Endothelial cell of umbilical vein (primary cell): ENCODE data around the gene SLIT1. TPM values are rescaled to one million over a fixed set of nuclear protein-coding genes. Genes with fewer than 3 reads are reported as not detected.

Experiments used
- BruUV-seq: library from RNA; stranded (reverse); fragments of 400-500 nt; replicated peaks from 2 replicates; lab custom pipeline; 2021; lab: Mats Ljungman, UMichigan
- CTCF ChIA-PET: fragments of 300-600, 350-600 bp; sonication (Branson Sonifier 250); formaldehyde crosslinking; loops from one replicate; lab custom pipeline; 2021; ENCODE audit warnings: antibody characterized with exemption, inconsistent platforms; lab: Charles Lee
- POLR2A ChIA-PET: fragments of 300-600, 350-600 bp; sonication (Branson Sonifier 250); formaldehyde crosslinking; loops from one replicate; lab custom pipeline; 2021; ENCODE audit warnings: antibody characterized with exemption, inconsistent platforms; lab: Charles Lee
- DNase-seq: peaks from one replicate; pipeline ENCODE4 v3.0.0-alpha.2; 2011; ENCODE audit warnings: low read depth, low spot score
- FAIRE-seq: peaks from 2 replicates; lab custom pipeline; 2011; peaks lifted over from hg19 to GRCh38; lab: Jason Lieb, UNC
- H2AFZ ChIP-seq: 2 replicates; pipeline ENCODE4 v1.6.0; 2012; ENCODE audit warnings: low read depth, low read length, control low read depth, inconsistent platforms
- H3K27ac ChIP-seq: 2 replicates; pipeline ENCODE4 v1.5.1; 2011; ENCODE audit warnings: low read depth, mild to moderate bottlenecking, control low read depth, low read length, moderate library complexity; ENCODE audit not compliant: insufficient read depth
- H3K27me3 ChIP-seq, 2 experiments: 2 replicates each; pipeline versions ENCODE4 v1.6.0 to v1.6.1; 2011; ENCODE audit warnings: low read length in 2 of 2, mixed read lengths in 1 of 2; ENCODE audit not compliant: control insufficient read depth in 2 of 2, insufficient read depth in 2 of 2
- H3K36me3 ChIP-seq, 2 experiments: 2 replicates in 1 of 2; 3 replicates in 1 of 2; pipeline ENCODE4 v1.5.1; 2011; ENCODE audit warnings: low read length in 2 of 2, mild to moderate bottlenecking in 1 of 2, moderate library complexity in 1 of 2; ENCODE audit not compliant: control insufficient read depth in 2 of 2, insufficient read depth in 2 of 2; ENCODE audit errors: extremely low read depth in 1 of 2
- H3K4me1 ChIP-seq: 3 replicates; pipeline ENCODE4 v1.5.1; 2011; ENCODE audit warnings: mild to moderate bottlenecking, low read length; ENCODE audit not compliant: control insufficient read depth, insufficient read depth; ENCODE audit errors: extremely low read depth
- H3K4me2 ChIP-seq: 2 replicates; pipeline ENCODE4 v1.6.1; 2011; ENCODE audit warnings: low read length, control low read depth, mixed read lengths; ENCODE audit not compliant: insufficient read depth
- H3K4me3 ChIP-seq, 3 experiments: fragments of 200-600 bp in 1 of 3; sonication (generic), shearing (Covaris generic) in 1 of 3; replicated peaks in 1 of 3; 2 replicates each; pipeline ENCODE4 v1.5.1; 2011 to 2016; ENCODE audit warnings: control low read depth in 3 of 3, low read length in 3 of 3, mild to moderate bottlenecking in 2 of 3, inconsistent platforms in 1 of 3, low read depth in 1 of 3, moderate library complexity in 1 of 3; ENCODE audit not compliant: insufficient read depth in 1 of 3
- H3K79me2 ChIP-seq: 2 replicates; pipeline ENCODE4 v1.6.0; 2012; ENCODE audit warnings: low read length, inconsistent platforms; ENCODE audit not compliant: control insufficient read depth, insufficient read depth
- H3K9ac ChIP-seq: replicated peaks from 2 replicates; pipeline ENCODE3; 2011; ENCODE audit warnings: low read length, control low read depth; ENCODE audit not compliant: insufficient read depth; ENCODE audit errors: extremely low read depth
- H3K9me1 ChIP-seq: replicated peaks from 3 replicates; pipeline ENCODE4 v1.6.0; 2011; ENCODE audit warnings: mild to moderate bottlenecking, low read length; ENCODE audit not compliant: control insufficient read depth, insufficient read depth; ENCODE audit errors: extremely low read depth
- H3K9me3 ChIP-seq: replicated peaks from 2 replicates; pipeline ENCODE4 v1.5.1; 2012; ENCODE audit warnings: low read length, inconsistent platforms; ENCODE audit not compliant: control insufficient read depth, insufficient read depth
- H4K20me1 ChIP-seq: replicated peaks from 2 replicates; pipeline ENCODE3; 2011; ENCODE audit warnings: mild to moderate bottlenecking, low read length; ENCODE audit not compliant: control insufficient read depth, insufficient read depth; ENCODE audit errors: extremely low read depth
- EZH2 ChIP-seq: IDR thresholded peaks from 2 replicates; pipeline ENCODE4 v1.6.1; 2012; ENCODE audit warnings: borderline replicate concordance, low read depth, mild to moderate bottlenecking, moderate library complexity, low read length, inconsistent platforms; ENCODE audit not compliant: severe bottlenecking
- FOS ChIP-seq: IDR thresholded peaks from 2 replicates; pipeline ENCODE4 v1.6.1; 2011; ENCODE audit warnings: mild to moderate bottlenecking, low read length, moderate library complexity, borderline replicate concordance; ENCODE audit not compliant: insufficient read depth
- GATA2 ChIP-seq: IDR thresholded peaks from 2 replicates; pipeline ENCODE4 v1.7.0; 2011; ENCODE audit warnings: low read depth, mild to moderate bottlenecking, moderate library complexity, mixed read lengths, low read length; ENCODE audit not compliant: insufficient read length, insufficient read depth
- JUN ChIP-seq: IDR thresholded peaks from 2 replicates; pipeline ENCODE4 v1.6.1; 2011; ENCODE audit warnings: borderline replicate concordance, low read depth; ENCODE audit not compliant: insufficient read length, insufficient read depth
- MYC ChIP-seq: IDR thresholded peaks from one replicate; pipeline ENCODE4 v1.6.1; 2011; ENCODE audit warnings: mild to moderate bottlenecking, low read depth, low read length
- POLR2A ChIP-seq: IDR thresholded peaks from 2 replicates; pipeline ENCODE4 v1.6.1; 2012; ENCODE audit warnings: low read depth, mild to moderate bottlenecking, control low read depth, low read length
- POLR2AphosphoS5 ChIP-seq: IDR thresholded peaks from 2 replicates; pipeline ENCODE4 v1.6.1; 2012; ENCODE audit warnings: low read depth, mild to moderate bottlenecking, control low read depth, low read length, moderate library complexity; ENCODE audit not compliant: insufficient read depth
- dilution Hi-C: fragments of 300-500 bp; cut with MboI; formaldehyde crosslinking; loops from one replicate; pipeline ENCODE4 v1.15.0; 2019; ENCODE audit warnings: low sequenced_read_pairs; ENCODE audit not compliant: extremely low pct_ligation_motif_present
- intact Hi-C: fragments of 100-400 bp; cut with micrococcal nuclease; formaldehyde crosslinking; loops from one replicate; pipeline ENCODE4 v1.10.0; 2022
- polyA plus RNA-seq, 4 experiments: library from polyadenylated mRNA; depleted of rRNA in 3 of 4; stranded (reverse) in 3 of 4; unstranded in 1 of 4; fragments of >200 nt; gene quantifications; 2 replicates each; pipeline versions ENCODE4 v1.2.1 to v1.2.3, GENCODE V29; 2011 to 2012; ENCODE audit warnings: missing spikeins in 1 of 4
- total RNA-seq: library from RNA; stranded (reverse); gene quantifications from 2 replicates; pipeline ENCODE4 v1.2.3, GENCODE V29; 2021
- TF ChIP-seq, protein P1 (sequence below): IDR thresholded peaks from 2 replicates; pipeline ENCODE4 v1.6.1; 2011; ENCODE audit not compliant: insufficient read depth, insufficient read length
- TF ChIP-seq, protein P2 (sequence below), 2 donors: IDR thresholded peaks; 1 replicate in 1 of 2; 2 replicates in 1 of 2; pipeline ENCODE4 v1.5.1; 2011; ENCODE audit warnings: low read length in 2 of 2, mild to moderate bottlenecking in 2 of 2, moderate library complexity in 2 of 2, control low read depth in 1 of 2, inconsistent platforms in 1 of 2, low read depth in 1 of 2; ENCODE audit not compliant: insufficient read depth in 1 of 2; ENCODE audit errors: extremely low read depth in 1 of 2

Gene SLIT1
- total and polyA plus RNA-seq, 2 donors (not counting 3 experiments of a cell fraction or from before 2014, with no cell fraction given), result 0.04 to 0.20 TPM

DNA sequence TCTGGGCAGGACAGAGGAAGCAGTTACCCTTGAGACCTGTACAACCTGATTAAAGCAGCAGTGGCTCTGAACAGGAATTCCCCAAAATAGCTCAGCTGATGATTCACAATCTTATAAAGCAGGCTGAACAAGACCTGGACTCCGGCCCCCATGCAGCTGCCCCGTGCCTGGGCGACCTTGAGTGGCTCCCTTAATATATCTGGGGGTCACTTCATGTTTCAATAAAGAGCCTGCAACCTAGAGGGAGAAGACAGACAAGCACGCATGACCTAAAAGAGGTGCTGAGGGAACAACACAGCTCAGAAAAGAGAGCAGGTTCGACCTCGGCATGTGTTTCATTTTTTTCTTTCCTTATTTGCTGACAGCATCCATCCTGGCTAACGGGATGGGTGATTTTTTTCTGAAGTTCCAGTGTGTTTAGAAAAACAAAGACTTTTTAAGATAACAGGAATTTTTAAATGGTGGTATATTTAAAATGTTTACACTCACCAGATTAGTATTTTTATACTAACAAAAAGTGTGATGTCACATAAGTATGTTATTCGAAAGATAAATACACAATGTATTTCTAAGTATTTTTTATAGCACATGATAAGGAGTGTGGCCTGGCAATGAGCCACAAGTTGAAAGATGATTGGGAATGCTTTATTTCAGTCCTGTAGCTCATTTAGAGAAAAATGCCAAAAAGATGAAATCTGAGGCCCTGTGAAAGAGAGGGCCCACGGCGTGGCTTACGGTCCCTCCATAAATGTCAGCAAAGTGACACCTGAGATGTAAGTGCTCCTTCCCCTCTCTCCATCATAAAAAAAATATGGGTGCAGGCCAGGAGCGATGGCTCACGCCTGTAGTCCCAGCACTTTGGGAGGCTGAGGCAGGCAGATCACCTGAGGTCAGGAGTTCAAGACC lies 161.3 kb downstream of the SLIT1 start:
- Histone ChIP-seq H3K27ac (peak overlapping the region; percentile 54), H3K4me2 (peak overlapping the region; percentile 64), H3K36me3 (no peaks in the 10 kb centered on the region), H3K9me3 (no peaks in the 10 kb centered on the region), H3K4me1 (peaks cover 18% of the 10 kb centered on the region), H4K20me1 (no peaks in the 10 kb centered on the region), H3K9ac (peak overlapping the region; percentile 25), H3K27me3 (no peaks in the 10 kb centered on the region), H3K4me3 (peak overlapping the region in 1 of 3 experiments; percentile 9), H3K9me1 (no peaks in the 10 kb centered on the region), H2AFZ (peak overlapping the region; percentile 24), H3K79me2 (no peaks in the 10 kb centered on the region)
- TF ChIP-seq JUN, result no peak
- TF ChIP-seq FOS, result peak; percentile 50
- no TSS peak for BruUV-seq
- ChIA-PET POLR2A (interaction anchor here (0.6 to 1.5 kb wide), 2 partner anchors 13 to 701 kb away, joined by 4 read pairs; no protein-coding TSS in a partner anchor), CTCF (interaction anchor here (0.5 to 9.2 kb wide), 34 partner anchors 8 to 985 kb away, joined by 3 to 161 read pairs (median 5); partner anchors contain the start of genes LCOR and TLL2)
- FAIRE-seq (peak; percentile 90), DNase-seq (peak; percentile 80)
- intact Hi-C loops, result loop anchor here (1.0 to 2.0 kb wide), 6 partner anchors 13 to 384 kb away; partner anchors contain the start of gene LCOR
- dilution Hi-C loops, result no loop called here

DNA sequence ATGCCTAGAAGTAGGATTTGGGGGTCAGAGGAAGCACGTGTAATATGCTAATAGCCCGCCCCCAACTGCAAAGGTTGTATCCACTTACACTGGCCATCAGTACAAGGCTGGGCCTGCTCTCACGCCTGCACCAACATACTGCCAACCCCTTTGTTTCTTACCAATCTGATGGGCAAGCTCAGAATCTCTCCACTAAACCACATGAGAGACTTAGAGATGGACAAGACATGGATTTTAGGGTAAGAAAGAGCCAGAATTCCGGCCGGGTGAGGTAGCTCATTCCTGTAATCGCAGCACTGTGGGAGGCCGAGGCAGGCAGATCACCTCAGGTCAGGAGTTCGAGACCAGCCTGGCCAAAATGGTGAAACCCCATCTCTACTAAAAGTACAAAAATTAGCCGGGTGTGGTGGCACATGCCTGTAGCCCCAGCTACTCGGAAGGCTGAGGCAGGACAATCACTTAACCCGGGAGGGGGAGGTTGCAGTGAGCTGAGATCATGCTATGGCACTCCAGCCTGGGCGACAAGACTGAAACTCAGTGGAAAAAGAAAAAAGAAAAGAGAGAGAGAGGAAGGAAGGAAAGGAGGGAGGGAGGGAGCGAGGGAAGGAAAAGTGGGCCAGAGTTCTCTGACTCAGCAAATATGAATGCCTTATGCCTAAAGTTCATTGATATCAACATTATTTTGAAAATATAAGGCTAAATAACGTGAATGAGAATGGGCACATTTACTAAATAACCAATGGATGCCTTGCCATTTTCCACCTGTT lies 162.2 kb downstream of the SLIT1 start:
- FAIRE-seq (no peak), DNase-seq (no peak)
- Histone ChIP-seq H3K79me2 (no peaks in the 10 kb centered on the region), H4K20me1 (no peaks in the 10 kb centered on the region), H2AFZ (peak overlapping the region; percentile 24), H3K4me3 (peak overlapping the region in 1 of 3 experiments; percentile 9), H3K9ac (peak overlapping the region; percentile 25), H3K9me3 (no peaks in the 10 kb centered on the region), H3K36me3 (no peaks in the 10 kb centered on the region), H3K4me2 (peak overlapping the region; percentile 64), H3K9me1 (no peaks in the 10 kb centered on the region), H3K27me3 (no peaks in the 10 kb centered on the region), H3K27ac (peak overlapping the region; percentile 54), H3K4me1 (peaks cover 18% of the 10 kb centered on the region)
- intact Hi-C loops (loop anchor here (1.0 to 2.0 kb wide), 3 partner anchors 14 to 383 kb away; no protein-coding TSS in a partner anchor), dilution Hi-C loops (no loop called here)
- BruUV-seq, result no TSS peak
- ChIA-PET POLR2A (interaction anchor here (1.5 kb wide), 1 partner anchor 14 kb away, joined by 4 read pairs; no protein-coding TSS in a partner anchor), CTCF (interaction anchor here (1.2 to 9.2 kb wide), 9 partner anchors 8 to 648 kb away, joined by 4 to 161 read pairs (median 19); partner anchors contain the start of gene LCOR)
- TF ChIP-seq POLR2A (no peak), GATA2 (no peak), POLR2AphosphoS5 (no peak), EZH2 (no peak), JUN (no peak), FOS (no peak), MYC (no peak)
- TF ChIP-seq, protein P1, sequence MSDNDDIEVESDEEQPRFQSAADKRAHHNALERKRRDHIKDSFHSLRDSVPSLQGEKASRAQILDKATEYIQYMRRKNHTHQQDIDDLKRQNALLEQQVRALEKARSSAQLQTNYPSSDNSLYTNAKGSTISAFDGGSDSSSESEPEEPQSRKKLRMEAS, result no peak
- TF ChIP-seq, protein P2, sequence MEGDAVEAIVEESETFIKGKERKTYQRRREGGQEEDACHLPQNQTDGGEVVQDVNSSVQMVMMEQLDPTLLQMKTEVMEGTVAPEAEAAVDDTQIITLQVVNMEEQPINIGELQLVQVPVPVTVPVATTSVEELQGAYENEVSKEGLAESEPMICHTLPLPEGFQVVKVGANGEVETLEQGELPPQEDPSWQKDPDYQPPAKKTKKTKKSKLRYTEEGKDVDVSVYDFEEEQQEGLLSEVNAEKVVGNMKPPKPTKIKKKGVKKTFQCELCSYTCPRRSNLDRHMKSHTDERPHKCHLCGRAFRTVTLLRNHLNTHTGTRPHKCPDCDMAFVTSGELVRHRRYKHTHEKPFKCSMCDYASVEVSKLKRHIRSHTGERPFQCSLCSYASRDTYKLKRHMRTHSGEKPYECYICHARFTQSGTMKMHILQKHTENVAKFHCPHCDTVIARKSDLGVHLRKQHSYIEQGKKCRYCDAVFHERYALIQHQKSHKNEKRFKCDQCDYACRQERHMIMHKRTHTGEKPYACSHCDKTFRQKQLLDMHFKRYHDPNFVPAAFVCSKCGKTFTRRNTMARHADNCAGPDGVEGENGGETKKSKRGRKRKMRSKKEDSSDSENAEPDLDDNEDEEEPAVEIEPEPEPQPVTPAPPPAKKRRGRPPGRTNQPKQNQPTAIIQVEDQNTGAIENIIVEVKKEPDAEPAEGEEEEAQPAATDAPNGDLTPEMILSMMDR (IDR thresholded peaks at IDR 0.05; ENCODE audit: extremely low read depth in 1 of 2, insufficient read depth in 1 of 2, low read depth in 1 of 2, low read length in 2 of 2), result no peak
